Adrenal gland (tissue), 12 donors: ENCODE results near the gene TMEM250. TPM values are rescaled to one million over a fixed set of nuclear protein-coding genes. Genes with fewer than 3 reads are reported as not detected.
"Not testable (repeated sequence)": the region's sequence is repeated elsewhere in the genome, so short reads cannot be mapped to it uniquely, and the experiment has no call there.

Source experiments
- DNase-seq, 7 donors: peaks; one replicate each; pipeline ENCODE4 v3.0.0-alpha.2; 2019 to 2020
- H3K27ac ChIP-seq, 5 donors: fragments of 200-600 bp; sonication (generic) in 4 of 5; 1 replicate in 3 of 5; 2 replicates in 2 of 5; pipeline versions ENCODE4 v1.5.1 to v1.8.0; 2016 to 2020; ENCODE audit warnings: mild to moderate bottlenecking in 1 of 5
- H3K27me3 ChIP-seq: fragments of 200-600 bp; 2 replicates; pipeline ENCODE4 v1.8.0; 2021
- H3K36me3 ChIP-seq, 2 donors: fragments of 200-600 bp; replicated peaks in 1 of 2; 1 replicate in 1 of 2; 2 replicates in 1 of 2; pipeline versions ENCODE4 v1.5.1 to v1.8.0; 2018 to 2022
- H3K4me1 ChIP-seq, 2 donors: fragments of 200-600 bp; replicated peaks in 1 of 2; 1 replicate in 1 of 2; 2 replicates in 1 of 2; pipeline versions ENCODE4 v1.5.1 to v1.8.0; 2018 to 2021
- H3K4me3 ChIP-seq, 4 donors: fragments of 200-600 bp; sonication (generic) in 3 of 4; one replicate each; pipeline ENCODE4 v1.5.1; 2016 to 2018
- H3K9me3 ChIP-seq, 3 donors: fragments of 200-600 bp; sonication (generic) in 1 of 3; replicated peaks in 1 of 3; 1 replicate in 2 of 3; 2 replicates in 1 of 3; pipeline versions ENCODE4 v1.5.1 to v1.8.0; 2016 to 2021
- POLR2A ChIP-seq, 2 donors: fragments of 450-650 bp; IDR thresholded peaks; one replicate each; pipeline ENCODE4 v1.6.1; 2017; ENCODE audit warnings: antibody characterized with exemption in 2 of 2, mild to moderate bottlenecking in 2 of 2, moderate library complexity in 1 of 2
- WGBS, 4 donors: extraction: QIAGEN DNeasy Blood & Tissue Kit in 2 of 4; methylation state at CpG; one replicate each; pipeline versions ENCODE4 v1.1.5 to v1.1.7; 2013 to 2017; 5-methylcytosine and 5-hydroxymethylcytosine counted together
- intact Hi-C, 2 donors: fragments of 100-400 bp; cut with DNase I; formaldehyde crosslinking; loops; one replicate each; pipeline versions ENCODE4 v1.14.1 to v1.15.0; 2022 to 2023
- polyA plus RNA-seq, 3 donors: library from polyadenylated mRNA; stranded (reverse); fragments of 200-250 nt in 2 of 3; fragments of 350-450 nt in 1 of 3; fragmentation: Illumina TruSeq in 1 of 3; extraction: RNeasy Lipid Tissue Mini Kit (QIAGEN cat#74804) in 1 of 3; gene quantifications; one replicate each; pipeline ENCODE4 v1.2.3, GENCODE V29; 2013 to 2014
- total RNA-seq, 9 donors: library from RNA; depleted of rRNA in 4 of 9; stranded (reverse); fragments of >200 nt in 4 of 9; fragments of 120-200 nt in 1 of 9; fragmentation: NEBNext Ultra II Directional in 1 of 9; extraction: Animal tissue kit (Norgen Biotek cat#: 25700) in 1 of 9; gene quantifications; one replicate each; pipeline versions ENCODE4 v1.1.0 to v1.2.4, GENCODE V29; 2013 to 2023
- TF ChIP-seq, protein P1 (sequence below), 6 experiments: fragments of 450-650 bp in 4 of 6; fragments of 200-600 bp in 2 of 6; sonication (generic) in 1 of 6; IDR thresholded peaks; 1 replicate in 5 of 6; 2 replicates in 1 of 6; pipeline versions ENCODE4 v1.5.1 to v1.8.0; 2016 to 2021; ENCODE audit warnings: antibody characterized with exemption in 6 of 6, mild to moderate bottlenecking in 2 of 6, moderate library complexity in 1 of 6
- donor health status: healthy with polysubstance abuse.
- donor health status: Bipolar disorder and iron deficiency.
- donor health status: DM: yes; HTN: yes; CAD: no.
- donor health status: DM: no; HTN: no; CAD: no.
- donor health status: DM: no; HTN: no; CAD: no.
- donor health status: DM: yes; HTN: yes; CAD: no.

The TMEM250 gene
- total and polyA plus RNA-seq, 12 donors, result 5.2 to 47.2 (median 28.0) TPM

DNA sequence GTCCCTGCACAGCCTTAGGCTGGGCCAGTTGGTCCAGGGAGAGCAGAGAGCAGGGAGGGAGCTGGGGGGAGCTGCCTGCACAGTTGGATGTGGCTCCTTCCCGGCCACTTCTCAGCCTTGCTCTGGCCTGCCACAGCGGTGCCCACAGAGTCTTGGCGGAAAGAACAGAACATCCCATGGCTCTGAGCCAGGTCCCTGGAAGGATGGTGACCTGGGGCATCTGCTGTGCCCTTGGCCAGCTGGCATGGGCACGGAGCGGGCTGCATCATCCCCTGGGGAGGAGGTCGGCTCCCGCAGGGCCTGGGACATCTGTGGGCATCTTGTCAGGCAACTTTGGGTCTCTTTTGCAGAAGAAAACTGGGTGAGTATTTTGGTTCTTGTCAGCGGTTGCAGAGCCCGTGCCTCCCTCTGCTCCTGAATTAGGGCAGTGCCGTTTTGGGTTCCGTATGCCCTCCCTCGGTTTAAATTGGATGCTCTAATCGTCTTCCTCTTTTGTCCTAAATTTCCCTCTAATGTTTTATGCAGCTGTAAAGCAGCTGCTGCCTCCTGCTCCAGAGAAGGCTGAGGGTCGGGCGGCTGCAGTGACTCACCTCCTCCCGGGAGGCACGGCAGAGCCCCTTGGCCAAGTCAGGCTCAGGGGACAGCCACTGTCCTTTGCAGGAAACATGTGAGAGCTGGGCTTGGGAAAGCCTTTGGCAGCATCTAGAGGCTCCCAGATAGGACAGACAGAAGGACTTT, 13.1 kb downstream of the TMEM250 start:
- Histone ChIP-seq H3K4me1 (peaks cover 20 to 24% of the 10 kb centered on the region in 2 donors), H3K4me3 (no peak overlapping the region), H3K9me3 (no peaks in the 10 kb centered on the region), H3K36me3 (no peaks in the 10 kb centered on the region), H3K27me3 (no peaks in the 10 kb centered on the region), H3K27ac (peak overlapping the region in 2 of 5 donors; percentile 21 to 63)
- 14 to 34% (median 22%) methylated on average over 12 to 17 of the region's 17 CpGs for WGBS, 4 donors
- TF ChIP-seq, protein P1, sequence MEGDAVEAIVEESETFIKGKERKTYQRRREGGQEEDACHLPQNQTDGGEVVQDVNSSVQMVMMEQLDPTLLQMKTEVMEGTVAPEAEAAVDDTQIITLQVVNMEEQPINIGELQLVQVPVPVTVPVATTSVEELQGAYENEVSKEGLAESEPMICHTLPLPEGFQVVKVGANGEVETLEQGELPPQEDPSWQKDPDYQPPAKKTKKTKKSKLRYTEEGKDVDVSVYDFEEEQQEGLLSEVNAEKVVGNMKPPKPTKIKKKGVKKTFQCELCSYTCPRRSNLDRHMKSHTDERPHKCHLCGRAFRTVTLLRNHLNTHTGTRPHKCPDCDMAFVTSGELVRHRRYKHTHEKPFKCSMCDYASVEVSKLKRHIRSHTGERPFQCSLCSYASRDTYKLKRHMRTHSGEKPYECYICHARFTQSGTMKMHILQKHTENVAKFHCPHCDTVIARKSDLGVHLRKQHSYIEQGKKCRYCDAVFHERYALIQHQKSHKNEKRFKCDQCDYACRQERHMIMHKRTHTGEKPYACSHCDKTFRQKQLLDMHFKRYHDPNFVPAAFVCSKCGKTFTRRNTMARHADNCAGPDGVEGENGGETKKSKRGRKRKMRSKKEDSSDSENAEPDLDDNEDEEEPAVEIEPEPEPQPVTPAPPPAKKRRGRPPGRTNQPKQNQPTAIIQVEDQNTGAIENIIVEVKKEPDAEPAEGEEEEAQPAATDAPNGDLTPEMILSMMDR (IDR thresholded peaks at IDR 0.05), result no peak
- TF ChIP-seq POLR2A (IDR thresholded peaks at IDR 0.05), result no peak
- peak in 6 of 7 donors; percentile 58 to 76 (median 62) for DNase-seq
- intact Hi-C loops, result no loop called here

GRCh38 chr9:136104916-136105315, 13.8 kb downstream of the TMEM250 start:
- TF ChIP-seq POLR2A (IDR thresholded peaks at IDR 0.05), result no peak
- TF ChIP-seq, protein P1 (IDR thresholded peaks at IDR 0.05), result no peak
- Histone ChIP-seq H3K36me3 (no peaks in the 10 kb centered on the region), H3K4me1 (peaks cover 13 to 17% of the 10 kb centered on the region in 2 donors), H3K4me3 (no peak overlapping the region), H3K27me3 (no peaks in the 10 kb centered on the region), H3K9me3 (no peaks in the 10 kb centered on the region), H3K27ac (peak overlapping the region in 1 of 5 donors; percentile 63)
- DNase-seq, result no peak
- intact Hi-C loops, result no loop called here
- 79 to 82% (median 80%) methylated on average over 5 to 6 of the region's 6 CpGs; no CpG with 5 or more reads in 1 of the 4 donors for WGBS, 4 donors

- Histone ChIP-seq H3K9me3 (no peaks in the 10 kb centered on the region), H3K27me3 (no peaks in the 10 kb centered on the region), H3K4me1 (peaks cover 11 to 14% of the 10 kb centered on the region in 2 donors), H3K27ac (no peak overlapping the region), H3K36me3 (no peaks in the 10 kb centered on the region), H3K4me3 (no peak overlapping the region)
- DNase-seq, result no peak
- TF ChIP-seq, protein P1 (IDR thresholded peaks at IDR 0.05), result no peak
- TF ChIP-seq POLR2A (IDR thresholded peaks at IDR 0.05), result no peak
- 38 to 89% (median 71%) methylated on average over 1 of the region's 1 CpG for WGBS, 4 donors
- intact Hi-C loops, result no loop called here
These were observed 14.2 kb downstream of the TMEM250 start for GRCh38 chr9:136104488-136104800.

DNA sequence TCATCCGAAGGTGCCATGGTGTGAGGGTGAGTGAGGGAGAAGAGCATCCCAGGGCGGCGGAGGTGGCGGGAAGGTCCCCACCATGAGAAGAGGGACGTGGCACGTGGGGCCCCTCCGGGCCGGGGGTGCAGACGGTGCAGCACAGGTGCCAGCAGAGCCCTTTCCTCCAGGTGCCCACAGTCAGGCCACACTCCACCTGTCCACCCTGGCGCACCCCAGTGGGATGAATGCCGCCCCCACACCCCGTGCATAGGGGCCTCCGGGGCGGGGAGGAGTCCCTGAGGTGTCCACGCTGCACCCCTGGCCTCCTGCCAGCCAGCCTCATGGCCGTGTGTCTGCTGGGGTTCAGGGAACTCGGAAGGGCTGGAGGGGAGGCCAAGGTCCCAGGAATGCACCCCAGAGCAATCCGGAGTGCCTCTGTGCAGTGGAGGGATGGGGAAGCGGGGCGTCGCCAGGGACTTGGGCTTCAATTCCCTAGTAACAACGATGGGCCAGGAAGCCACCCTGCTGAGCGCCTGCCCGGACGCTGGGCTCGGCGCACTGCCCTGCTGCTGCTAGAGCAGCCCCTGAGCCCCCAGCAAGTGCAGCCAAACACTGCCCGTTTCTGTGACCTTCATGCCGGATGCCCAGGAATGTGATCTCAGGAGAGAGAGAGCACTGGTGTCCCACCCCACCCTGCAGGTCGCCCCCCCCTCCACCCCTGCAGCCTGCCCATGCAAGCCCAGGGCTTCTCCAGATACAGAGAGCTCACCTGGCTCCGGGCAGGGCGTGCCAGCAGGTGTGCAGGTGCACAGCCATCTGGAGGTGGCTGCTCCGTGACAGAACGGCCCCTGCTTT, 14.8 kb downstream of the TMEM250 start:
- DNase-seq, result no peak
- Histone ChIP-seq H3K36me3 (no peaks in the 10 kb centered on the region), H3K27me3 (no peaks in the 10 kb centered on the region), H3K4me1 (peaks cover 5 to 9% of the 10 kb centered on the region in 2 donors), H3K9me3 (no peaks in the 10 kb centered on the region), H3K27ac (no peak overlapping the region), H3K4me3 (no peak overlapping the region)
- TF ChIP-seq, protein P1 (IDR thresholded peaks at IDR 0.05), result no peak
- TF ChIP-seq POLR2A (IDR thresholded peaks at IDR 0.05), result no peak
- 59 to 71% (median 62%) methylated on average over 17 to 34 of the region's 34 CpGs for WGBS, 4 donors
- intact Hi-C loops, result no loop called here

DNA sequence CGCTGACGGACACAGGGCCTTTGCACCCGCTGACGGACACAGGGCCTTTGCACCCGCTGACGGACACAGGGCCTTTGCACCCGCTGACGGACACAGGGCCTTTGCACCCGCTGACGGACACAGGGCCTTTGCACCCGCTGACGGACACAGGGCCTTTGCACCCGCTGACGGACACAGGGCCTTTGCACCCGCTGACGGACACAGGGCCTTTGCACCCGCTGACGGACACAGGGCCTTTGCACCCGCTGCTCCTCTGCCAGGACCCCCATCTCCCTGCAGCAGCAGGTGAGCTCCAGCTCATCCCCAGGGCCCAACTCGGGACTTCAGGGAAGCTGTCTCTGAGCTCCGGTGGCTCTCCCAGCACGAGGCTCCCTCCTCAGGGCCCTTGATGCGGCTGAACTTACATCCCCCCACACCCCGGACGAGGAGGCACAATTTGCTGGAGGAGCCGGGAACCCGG, 17.0 kb downstream of the TMEM250 start:
- H3K9me3 ChIP-seq, H3K4me3 ChIP-seq, intact Hi-C loops, H3K27ac ChIP-seq, DNase-seq, H3K36me3 ChIP-seq, H3K4me1 ChIP-seq, H3K27me3 ChIP-seq: not testable (repeated sequence)
- 82 to 91% (median 89%) methylated on average over 7 to 13 of the region's 27 CpGs; no CpG with 5 or more reads in 1 of the 4 donors for WGBS, 4 donors
